ENCODE measurements around the gene MAPK10.
"Not testable (repeated sequence)": the region's sequence is repeated elsewhere in the genome, so short reads cannot be mapped to it uniquely, and the experiment has no call there.

Gene MAPK10

DNA sequence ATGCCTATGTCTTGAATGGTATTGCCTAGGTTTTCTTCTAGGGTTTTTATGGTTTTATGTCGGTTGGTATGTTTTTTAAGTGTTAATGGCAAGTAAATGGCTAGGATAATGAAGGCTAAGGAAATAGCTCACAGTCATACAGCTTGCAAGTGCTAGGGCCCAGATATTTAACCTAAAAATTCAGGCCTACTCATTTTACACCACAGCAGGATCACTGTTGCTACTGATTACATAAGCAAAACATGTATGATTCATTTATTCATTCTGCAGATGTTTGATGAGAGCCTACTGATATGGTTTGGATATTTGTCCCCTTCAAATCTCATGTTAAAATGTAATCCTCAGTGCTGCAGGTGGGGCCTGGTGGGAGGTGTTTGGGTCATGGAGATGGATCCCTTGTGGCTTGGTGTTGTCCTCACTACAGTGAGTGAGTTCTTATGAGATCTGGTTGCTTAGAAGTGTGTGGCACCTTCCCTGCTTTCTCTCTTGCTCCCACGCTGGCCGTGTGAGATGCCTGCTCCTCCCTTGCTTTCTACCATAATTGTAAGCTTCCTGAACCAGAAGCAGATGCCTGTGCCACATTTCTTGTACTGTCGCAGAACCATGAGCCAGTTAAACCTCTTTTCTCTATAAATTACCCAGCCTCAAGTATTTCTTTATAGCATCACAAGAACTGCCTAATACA, 175.5 kb downstream of the MAPK10 start:
- DNase-seq (ENCODE audit: low read depth): no peak

DNA sequence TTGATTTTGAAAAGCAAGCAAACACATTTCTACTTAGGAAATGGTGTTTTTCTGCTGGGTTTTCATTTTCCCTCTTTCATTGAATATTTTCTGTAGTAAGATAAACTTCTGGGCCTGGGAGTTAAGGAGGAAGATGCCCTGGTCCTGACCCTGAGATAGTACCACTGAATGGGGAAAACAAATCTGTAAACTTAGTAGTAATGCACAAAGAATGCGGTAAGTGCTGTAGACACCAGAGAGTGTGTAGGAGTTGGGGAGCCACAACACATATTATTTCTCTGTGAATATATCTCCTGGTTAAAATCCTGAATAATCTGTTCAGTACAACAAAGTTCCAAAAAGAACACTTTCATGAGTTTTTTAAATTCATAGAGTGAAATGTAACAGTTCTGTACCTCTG, 178.3 kb downstream of the MAPK10 start:
- DNase-seq (ENCODE audit: low read depth): no peak

DNA sequence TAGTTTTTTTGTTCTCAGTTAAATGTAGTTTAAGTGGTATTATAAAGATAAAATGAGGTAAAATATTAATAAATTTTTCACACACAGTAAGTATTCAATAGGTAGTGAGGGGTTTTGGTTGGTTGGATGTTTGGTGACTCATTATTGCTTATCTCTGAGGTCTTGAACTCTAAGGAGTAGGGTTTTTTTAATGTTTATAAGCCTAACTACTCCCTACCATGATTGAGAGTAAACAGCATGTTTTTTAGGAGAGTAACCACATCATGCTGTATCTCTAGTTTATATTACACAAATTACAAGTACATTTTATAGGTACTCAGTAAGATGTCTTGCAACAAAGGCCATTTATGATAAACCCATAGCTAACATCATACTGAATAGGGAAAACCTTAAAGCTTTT, 181.6 kb downstream of the MAPK10 start:
- DNase-seq (ENCODE audit: low read depth): no peak

DNA sequence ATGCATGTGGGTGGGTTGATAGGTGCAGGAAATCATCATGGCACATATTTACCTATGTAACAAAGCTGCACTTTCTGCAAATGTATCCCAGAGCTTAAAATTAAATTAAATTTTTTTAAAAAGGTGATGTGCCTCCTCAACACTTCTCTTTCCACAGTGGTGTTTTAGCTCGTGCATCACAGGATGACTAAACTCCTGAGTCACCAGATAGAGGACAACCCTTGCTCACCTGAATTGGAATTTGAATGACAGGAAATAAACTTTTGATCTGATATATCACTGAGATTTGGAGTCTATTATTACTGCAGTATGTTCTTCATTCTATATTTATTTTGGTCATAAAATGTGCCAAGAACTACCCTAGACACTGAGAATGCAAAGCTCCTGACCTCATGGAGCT, 185.3 kb downstream of the MAPK10 start:
- DNase-seq (ENCODE audit: low read depth): no peak

DNA sequence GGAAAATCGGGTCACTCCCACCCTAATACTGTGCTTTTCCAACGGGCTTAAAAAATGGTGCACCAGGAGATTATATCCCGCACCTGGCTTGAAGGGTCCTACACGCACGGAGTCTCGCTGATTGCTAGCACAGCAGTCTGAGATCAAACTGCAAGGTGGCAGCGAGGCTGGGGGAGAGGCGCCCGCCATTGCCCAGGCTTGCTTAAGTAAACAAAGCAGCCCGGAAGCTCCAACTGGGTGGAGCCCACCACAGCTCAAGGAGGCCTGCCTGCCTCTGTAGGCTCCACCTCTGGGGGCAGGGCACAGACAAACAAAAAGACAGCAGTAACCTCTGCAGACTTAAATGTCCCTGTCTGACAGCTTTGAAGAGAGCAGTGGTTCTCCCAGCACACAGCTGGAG, 191.5 kb downstream of the MAPK10 start:
- not testable (repeated sequence) for DNase-seq (ENCODE audit: low read depth)

DNA sequence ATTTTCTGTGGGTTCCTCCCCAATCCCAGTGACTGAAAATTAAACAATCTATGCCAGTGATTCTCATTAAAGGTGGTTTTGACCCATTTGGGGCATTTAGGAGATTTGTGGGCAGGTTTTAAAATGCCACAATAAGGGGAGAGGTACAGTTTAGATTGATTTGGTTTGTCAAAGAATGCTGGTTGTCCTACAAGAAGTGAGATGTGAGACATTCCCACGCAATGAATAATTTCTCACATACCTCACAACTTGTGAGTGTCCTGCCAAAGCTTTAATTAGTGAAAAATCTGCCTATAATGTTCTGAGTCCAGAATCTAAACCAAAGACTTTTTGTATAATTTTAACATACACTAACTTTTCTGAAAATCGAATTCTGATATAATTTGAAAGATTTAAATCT, 199.4 kb downstream of the MAPK10 start:
- DNase-seq (ENCODE audit: low read depth): no peak

DNA sequence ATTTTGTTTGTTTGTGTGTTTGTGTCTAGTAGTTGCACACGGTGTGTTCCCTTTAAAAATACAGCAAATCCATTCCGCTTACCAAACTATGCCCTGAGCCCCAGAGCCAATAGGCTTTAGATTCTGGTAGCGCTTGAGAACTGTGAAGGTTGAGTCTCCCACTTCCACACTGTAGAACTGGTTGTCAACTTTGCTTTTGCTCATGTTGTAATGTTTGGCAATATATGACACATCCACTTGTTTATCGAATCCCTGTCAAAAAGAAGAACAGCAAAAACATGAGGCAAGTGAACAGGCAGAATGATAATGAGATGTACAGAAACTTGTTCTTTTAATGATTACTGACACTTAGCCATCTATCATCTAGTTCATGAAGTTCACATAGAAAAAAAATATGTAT, 200.6 kb downstream of the MAPK10 start:
- no peak for DNase-seq (ENCODE audit: low read depth)

DNA sequence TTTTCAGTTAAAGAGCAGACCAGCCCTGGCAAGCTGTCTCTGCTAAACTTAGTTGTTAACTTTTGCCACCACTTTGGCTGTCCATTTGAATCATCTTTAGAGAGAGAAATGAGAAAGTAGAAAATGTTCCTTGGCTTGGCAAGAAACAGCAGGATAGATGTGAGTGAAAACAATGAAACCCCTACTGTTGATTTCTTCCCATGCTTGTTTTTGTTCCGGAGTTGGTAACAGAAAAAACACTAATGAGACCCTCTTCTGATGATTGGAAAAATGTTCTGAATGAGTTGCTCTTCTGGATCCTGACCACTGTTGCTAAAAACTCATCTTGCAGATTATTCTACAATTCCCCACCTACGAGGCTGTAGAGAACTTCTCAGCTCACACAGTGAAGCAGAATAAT, 203.3 kb downstream of the MAPK10 start:
- DNase-seq (ENCODE audit: low read depth): no peak

DNA sequence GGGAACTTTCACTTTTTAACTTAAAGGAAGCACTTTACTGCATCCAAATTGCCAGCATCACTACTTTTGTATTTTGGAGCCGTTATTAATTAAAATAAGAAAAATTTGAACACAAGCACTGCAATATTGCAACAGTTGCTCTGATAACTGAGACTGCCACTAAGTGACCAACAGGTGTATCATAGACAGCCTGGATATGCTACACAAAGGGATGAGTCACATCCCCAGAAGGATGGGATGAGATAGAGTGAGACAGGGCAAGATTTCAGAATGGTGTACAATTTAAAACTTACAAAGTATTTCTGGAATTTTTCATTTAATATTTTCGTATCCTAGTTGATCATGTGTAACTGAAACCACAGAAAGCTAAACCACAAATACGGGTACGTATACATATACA, 204.1 kb downstream of the MAPK10 start:
- no peak for DNase-seq (ENCODE audit: low read depth)

DNA sequence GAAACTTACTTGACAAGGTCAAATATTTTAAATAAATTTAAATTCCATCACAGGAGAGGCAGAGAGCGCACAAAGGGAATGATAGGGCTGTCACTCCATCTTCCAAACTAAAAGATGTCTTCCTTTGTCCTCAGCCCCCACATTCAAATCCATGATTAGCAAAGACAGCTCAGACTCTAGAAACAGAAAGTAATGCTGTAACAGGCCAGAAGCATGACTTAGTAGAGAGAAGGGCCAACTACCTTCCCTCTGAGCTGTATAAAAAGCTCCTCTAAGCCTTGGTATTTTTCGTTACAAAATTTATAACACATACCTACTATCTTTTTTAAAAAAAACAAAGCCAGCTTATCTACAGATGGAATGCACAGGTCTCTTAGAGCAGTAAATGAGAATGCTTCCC, 207.4 kb downstream of the MAPK10 start:
- no peak for DNase-seq (ENCODE audit: low read depth)

DNA sequence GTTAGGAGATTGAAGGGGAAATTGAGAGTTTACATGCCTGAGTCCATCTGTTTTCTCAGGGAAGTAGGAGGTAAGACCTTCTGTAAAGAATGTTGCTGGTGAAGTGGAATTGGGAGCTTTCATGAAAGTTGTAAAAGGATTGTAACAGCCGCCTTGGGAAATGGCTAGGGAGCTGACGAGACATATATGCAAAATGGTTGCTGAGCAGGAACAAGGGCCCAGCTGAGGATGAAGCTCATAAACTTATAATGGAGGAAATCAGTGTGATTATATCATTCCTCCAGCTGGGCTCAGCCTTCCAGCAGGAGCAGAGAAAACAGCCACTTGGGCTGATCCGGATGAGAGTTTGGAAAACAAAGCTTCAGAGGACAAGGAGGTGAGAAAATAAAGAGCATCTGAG, 208.7 kb downstream of the MAPK10 start:
- no peak for DNase-seq (ENCODE audit: low read depth)

DNA sequence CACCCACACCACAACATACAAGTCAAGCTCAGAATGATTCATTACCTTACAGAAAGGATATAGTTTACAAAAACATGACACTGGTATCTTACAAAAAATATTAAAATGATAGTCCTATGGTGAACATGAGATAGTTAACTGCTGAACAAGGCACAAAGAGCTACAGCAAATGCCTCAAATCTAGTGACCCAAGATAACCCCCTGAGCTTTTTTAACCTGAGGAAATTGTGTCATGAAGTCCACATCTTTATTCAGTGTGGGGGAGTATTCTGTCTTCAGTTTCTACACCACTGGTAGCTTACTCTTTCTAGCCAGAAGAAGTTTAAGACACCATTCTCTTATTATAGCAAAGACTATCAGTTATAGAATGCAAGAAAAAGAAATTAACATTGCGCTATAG, 218.7 kb downstream of the MAPK10 start:
- no peak for DNase-seq (ENCODE audit: low read depth)

DNA sequence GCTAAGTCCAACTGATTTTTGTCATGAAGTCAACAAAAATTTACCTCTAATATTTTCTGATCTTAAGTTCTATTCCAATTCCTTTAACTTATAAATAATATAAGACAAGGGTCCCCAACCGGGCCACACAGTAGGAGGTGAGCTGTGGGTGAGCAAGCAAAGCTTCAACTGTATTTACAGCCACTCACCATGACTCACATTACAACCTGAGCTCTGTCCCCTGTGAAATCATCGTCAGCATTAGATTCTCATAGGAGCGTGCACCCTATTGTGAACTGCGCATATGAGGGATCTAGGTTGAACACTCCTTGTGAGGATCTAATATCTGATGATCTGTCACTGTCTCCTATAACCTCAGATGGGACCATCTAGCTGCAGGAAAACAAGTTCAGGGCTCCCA, 227.4 kb downstream of the MAPK10 start:
- DNase-seq (ENCODE audit: low read depth): no peak

DNA sequence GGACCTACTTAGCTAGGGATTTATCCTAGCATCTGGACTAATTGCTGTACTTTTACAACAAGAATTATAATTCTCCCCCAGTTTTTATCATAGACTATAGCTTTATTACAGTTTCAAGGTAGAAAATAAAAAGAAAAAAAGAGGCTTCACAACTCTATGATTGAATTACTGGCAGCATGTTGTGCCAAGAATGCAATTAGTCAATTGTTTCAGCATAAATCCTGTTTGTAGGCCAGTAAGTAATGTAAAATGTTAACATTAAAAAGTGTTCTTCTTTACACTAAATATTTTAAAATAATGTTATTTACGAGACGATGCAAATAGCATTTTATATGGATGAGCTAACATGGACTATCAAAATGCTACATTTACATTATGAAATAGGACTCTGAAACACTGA, 228.4 kb downstream of the MAPK10 start:
- no peak for DNase-seq (ENCODE audit: low read depth)

DNA sequence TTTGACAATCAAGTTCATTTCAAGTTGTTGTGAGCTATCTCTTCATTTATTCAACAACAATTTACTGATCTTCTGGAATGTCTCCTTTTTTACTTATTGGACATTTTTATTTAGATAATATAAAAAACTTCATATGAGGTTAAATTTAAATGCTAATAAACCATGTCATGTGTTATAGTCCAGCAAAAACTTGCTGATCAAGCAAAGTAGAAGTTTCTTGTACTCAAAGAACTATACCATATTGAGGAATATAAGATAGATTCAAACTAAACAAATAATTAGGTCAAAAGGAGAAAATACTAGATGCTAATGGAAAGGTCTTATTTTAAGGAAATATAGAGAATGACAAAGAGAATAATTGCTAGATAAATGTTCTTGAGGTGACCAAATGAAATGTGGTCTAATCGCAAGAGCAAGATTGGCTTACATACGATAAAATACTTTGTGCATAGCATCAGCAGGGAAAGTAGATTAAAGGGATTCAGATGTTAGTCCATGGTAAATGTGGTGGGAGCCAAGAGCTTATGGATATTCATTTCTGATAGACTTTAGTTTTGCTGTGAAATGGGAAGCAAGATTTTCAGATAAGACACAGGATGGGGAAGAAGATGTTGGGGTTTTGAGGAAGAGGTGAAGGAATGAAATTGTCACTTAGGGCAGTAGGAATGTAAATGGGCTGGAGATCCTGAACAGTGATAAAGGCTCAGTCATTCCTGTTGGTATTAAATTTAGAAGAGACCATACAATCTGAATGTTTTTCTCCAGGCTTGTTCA, 229.5 kb downstream of the MAPK10 start:
- no peak for DNase-seq (ENCODE audit: low read depth)

DNA sequence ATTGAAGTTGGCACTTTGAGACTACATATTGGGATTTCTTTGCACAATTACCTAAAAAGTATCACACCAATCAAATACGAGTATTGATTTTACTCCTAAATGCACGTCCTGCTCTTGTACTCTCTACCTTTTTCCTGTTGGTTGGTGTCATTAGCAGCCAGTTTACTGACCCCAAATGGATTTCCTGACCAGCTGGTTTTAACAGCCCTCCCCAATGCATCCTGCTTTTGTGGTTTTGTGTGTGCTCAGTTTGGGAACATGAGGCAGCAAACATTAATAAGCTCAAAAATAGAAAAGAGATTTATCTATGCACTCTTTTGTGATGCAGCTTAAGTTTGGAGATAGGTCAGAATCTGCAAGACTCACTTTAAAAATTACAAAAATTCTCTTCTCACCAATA, 230.3 kb downstream of the MAPK10 start:
- DNase-seq (ENCODE audit: low read depth): no peak

DNA sequence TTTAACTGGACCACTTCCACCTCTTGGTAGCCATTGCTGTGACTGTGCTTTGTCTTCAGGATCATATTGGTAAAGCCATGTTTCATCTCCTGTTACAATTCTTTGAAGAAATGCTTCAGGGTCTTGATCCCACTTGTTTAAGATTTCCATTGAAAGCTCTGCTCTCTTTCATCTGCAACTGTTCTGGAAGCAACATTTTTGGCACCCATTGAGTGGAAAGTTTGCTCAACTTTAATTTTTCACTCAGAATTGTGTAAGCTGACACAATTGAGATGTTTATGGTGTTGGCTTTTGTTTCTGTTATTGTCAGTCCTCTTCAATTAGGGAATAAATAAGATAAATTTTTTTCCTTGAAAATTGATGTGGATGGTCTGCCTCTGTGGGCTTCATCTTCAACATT, 237.4 kb downstream of the MAPK10 start:
- no peak for DNase-seq (ENCODE audit: low read depth)

DNA sequence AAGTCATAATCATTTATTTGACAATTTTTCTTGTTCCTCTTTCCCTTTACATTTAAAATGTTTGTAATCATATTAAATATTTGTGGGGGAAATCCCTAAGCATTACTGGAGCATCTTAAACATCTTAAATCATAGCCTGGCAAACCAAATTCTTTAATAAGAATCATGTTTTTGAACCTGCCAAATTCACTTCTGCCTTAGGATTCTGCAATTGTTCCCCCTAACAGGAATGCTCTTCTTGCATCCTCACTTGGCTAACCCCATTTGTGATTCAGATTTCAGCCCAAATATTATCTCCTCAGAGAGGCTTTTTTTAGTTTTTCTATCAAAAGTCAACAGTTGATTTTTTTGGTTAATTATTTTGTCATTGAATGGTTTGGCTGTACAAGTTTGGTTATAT, 241.1 kb downstream of the MAPK10 start:
- no peak for DNase-seq (ENCODE audit: low read depth)

DNA sequence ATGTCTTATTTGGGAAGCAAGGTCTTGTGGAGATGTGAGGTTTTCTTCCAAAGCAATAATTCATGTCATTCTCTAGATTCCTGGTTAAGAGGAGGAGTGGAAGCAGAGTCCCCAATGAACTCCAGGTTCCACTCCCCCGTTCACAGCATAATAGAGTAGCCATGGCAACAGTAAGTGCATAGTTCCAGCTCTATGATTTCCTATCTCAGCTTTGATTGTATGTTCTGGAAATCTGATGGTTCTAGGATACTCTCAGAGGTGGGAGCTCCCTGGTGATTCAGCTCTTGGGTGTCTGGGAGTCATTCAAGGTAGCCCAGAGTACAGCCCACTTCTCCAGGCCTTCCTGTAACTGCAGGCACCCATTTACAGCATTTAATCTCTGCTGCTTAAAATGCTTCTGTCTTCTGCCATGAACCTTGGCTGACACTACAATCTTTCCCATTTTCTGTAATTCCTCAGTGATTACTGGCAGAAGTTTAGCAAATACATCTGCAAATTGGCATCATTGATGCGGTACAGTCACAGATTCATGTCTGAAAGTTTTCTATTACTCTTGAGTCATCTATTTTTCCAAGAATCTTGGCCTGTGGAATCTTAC, 242.0 kb downstream of the MAPK10 start:
- no peak for DNase-seq (ENCODE audit: low read depth)

DNA sequence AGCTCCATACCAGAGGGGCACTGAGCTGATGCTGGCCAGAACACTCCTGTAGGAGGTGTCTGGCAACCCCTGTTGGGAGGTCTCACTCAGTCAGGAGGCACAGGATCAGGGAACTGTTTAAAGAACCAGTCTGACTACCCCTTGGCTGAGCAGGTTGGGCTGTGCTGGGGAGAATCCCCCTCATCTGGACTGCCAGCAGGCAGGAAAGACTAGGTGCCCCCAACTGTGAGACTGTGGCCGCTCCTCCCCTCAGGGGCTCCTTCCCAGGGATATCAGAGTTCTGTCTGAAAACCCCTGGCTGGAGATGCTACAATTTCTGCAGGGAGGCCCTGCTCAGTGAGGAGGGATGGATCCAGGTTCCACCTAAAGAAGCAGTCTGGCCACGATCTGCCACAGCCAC, 245.3 kb downstream of the MAPK10 start:
- no peak for DNase-seq (ENCODE audit: low read depth)

DNA sequence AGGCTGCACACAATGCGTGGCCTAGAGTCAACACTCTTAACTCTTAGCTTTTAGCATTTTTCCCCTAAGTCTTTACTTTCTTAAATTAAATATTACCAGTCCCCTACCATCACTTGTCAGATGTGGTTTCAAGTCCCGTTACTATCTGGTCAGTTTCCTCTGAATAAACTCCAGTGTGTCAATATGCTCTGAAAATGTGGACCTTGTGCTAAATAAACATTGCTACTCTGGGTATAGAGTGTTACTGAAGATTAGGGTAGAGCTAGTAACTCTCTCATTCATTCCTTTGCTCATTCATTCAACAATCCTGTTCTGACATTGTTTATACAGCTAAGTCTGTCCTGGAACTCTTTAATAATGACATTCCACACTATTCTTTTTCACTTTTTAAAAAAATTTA, 251.0 kb downstream of the MAPK10 start:
- no peak for DNase-seq (ENCODE audit: low read depth)

DNA sequence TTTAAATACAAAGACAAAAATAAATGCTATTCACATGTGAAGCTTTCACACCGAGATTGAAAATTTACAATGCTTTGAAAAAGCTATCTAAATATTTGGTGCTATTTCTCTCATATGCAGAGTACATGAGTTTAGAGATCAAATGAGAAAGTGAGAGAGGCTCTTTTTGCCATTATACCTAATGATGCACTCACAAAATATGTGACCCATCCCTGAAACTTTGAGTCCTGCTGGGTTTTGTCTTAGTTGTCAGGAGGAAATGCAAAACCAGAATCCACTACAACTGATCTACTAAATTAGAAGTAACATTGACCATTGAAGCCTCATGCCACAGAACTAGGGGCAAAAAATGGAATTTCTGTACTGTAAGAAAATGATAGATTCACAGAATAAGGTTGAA, 251.7 kb downstream of the MAPK10 start:
- no peak for DNase-seq (ENCODE audit: low read depth)

DNA sequence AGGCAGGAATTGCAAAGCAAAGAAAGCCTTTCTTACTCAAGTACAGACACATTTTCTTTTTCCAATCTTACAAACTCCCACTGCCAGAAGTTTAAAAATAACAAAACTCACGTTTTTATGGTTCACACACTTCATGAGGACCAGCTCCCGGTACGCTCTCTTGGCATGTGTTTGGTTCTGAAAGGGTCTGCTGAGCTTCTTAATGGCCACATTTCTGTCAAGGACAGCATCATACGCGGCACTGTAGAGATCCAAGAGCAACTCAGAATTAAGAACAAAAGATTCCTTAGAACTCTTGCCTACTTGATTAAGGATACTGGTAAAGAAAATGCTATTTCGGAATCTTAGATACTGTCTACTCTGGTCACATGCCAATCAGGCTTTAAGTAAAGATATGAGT, 252.7 kb downstream of the MAPK10 start:
- no peak for DNase-seq (ENCODE audit: low read depth)

DNA sequence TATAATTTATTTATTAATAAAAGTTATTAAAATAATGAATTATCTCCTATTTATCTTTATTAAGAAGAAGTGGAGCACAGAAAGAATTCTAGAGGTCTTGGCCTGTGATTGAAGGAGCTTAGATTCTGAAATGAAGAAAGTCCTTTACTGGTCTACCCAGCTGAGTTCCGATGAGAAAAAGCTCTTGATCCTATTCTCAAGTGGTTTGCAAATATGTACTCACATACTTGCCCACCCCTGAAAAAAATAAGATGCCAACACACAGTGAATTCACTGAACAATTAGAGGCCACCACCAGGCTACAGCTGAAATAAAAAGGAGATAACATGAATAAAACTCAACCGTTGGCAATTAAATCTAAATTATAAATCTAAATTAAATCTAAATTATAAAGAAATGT, 253.4 kb downstream of the MAPK10 start:
- DNase-seq (ENCODE audit: low read depth): no peak

Measured in stimulated activated CD8-positive, alpha-beta memory T cell treated with anti-CD3 and anti-CD28 coated beads, Interleukin-7, amount 100 ng/mL, for 24 hours (primary cell).